Ishikawa (cell line): Measurements from ENCODE around the gene ERBB4.

Experiments
- CEBPB ChIP-seq: IDR thresholded peaks from 2 replicates; pipeline ENCODE4 v1.6.1; 2012
- EP300 ChIP-seq: IDR thresholded peaks from 2 replicates; pipeline ENCODE4 v1.6.1; 2012; ENCODE audit warnings: borderline replicate concordance
- NFIC ChIP-seq: IDR thresholded peaks from 2 replicates; pipeline ENCODE4 v1.6.1; 2012
- TAF1 ChIP-seq: IDR thresholded peaks from 2 replicates; pipeline ENCODE4 v1.6.1; 2012; ENCODE audit warnings: low read depth, mild to moderate bottlenecking
- YY1 ChIP-seq: IDR thresholded peaks from 2 replicates; pipeline ENCODE4 v1.6.1; 2012; ENCODE audit warnings: low read depth
- TF ChIP-seq, protein P1 (sequence below): IDR thresholded peaks from 2 replicates; pipeline ENCODE4 v1.6.1; 2012

DNA sequence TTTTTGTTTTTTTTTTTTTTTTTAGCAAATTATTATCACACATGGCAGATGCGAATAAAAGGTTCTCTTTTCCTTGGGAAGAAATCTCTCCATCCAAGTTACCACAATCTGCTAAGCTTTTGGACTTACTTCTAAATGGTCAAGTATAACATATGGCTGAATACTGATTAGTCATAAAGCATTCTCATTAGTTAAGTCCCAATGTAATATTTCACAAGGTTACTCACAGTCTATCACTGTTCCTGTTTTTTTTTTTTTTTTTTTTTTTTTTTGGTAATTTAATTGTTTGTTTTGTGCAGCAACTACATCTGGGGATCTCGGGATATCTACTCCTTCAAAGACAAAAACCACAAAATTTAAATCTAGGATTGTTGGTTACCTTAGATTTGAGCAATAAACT lies 1210.5 kb downstream of the ERBB4 start:
- TF ChIP-seq EP300 (no peak), CEBPB (no peak), NFIC (no peak), YY1 (no peak), TAF1 (no peak)
- TF ChIP-seq, protein P1, sequence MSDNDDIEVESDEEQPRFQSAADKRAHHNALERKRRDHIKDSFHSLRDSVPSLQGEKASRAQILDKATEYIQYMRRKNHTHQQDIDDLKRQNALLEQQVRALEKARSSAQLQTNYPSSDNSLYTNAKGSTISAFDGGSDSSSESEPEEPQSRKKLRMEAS = no peak
